Vagina (tissue), 2 donors: ENCODE results near the gene RPH3AL. TPM values are rescaled to one million over a fixed set of nuclear protein-coding genes. Genes with fewer than 3 reads are reported as not detected.

Source experiments
- DNase-seq, 2 donors: peaks; one replicate each; pipeline ENCODE4 v3.0.0-alpha.2; 2017; ENCODE audit errors: extremely low spot score in 2 of 2
- H3K27ac ChIP-seq: fragments of 200-600 bp; sonication (generic); one replicate; pipeline ENCODE4 v1.5.1; 2019
- H3K27me3 ChIP-seq: fragments of 200-600 bp; sonication (generic); one replicate; pipeline ENCODE4 v1.5.1; 2019
- H3K36me3 ChIP-seq, 2 donors: fragments of 200-600 bp; sonication (generic); one replicate each; pipeline ENCODE4 v1.5.1; 2017 to 2019
- H3K4me1 ChIP-seq: fragments of 200-600 bp; sonication (generic); one replicate; pipeline ENCODE4 v1.5.1; 2019
- H3K4me3 ChIP-seq, 2 donors: fragments of 200-600 bp; sonication (generic); 1 replicate in 1 of 2; 2 replicates in 1 of 2; pipeline ENCODE4 v1.5.1; 2016 to 2019
- H3K9me3 ChIP-seq: fragments of 200-600 bp; sonication (generic); one replicate; pipeline ENCODE4 v1.5.1; 2019
- POLR2A ChIP-seq, 2 donors: fragments of 450-650 bp; IDR thresholded peaks; one replicate each; pipeline ENCODE4 v1.6.1; 2017; ENCODE audit warnings: antibody characterized with exemption in 2 of 2, mild to moderate bottlenecking in 2 of 2, moderate library complexity in 2 of 2
- POLR2AphosphoS5 ChIP-seq, 2 donors: sonication (generic); formaldehyde crosslinking; IDR thresholded peaks; one replicate each; pipeline ENCODE4 v1.9.0; 2017; ENCODE audit warnings: antibody characterized with exemption in 2 of 2, mild to moderate bottlenecking in 2 of 2, low read depth in 1 of 2; ENCODE audit not compliant: insufficient read depth in 1 of 2
- intact Hi-C: fragments of 100-400 bp; cut with DNase I; formaldehyde crosslinking; loops from one replicate; pipeline ENCODE4 v1.15.1; 2023
- total RNA-seq: library from RNA; depleted of rRNA; stranded (reverse); fragments of >200 nt; gene quantifications from one replicate; pipeline ENCODE4 v1.2.3, GENCODE V29; 2016
- TF ChIP-seq, protein P1 (sequence below), 3 experiments: fragments of 450-650 bp in 2 of 3; fragments of 200-600 bp in 1 of 3; sonication (generic) in 1 of 3; IDR thresholded peaks; one replicate each; pipeline ENCODE4 v1.5.1; 2017 to 2019; ENCODE audit warnings: antibody characterized with exemption in 3 of 3, mild to moderate bottlenecking in 2 of 3, moderate library complexity in 2 of 3

Gene RPH3AL
- total RNA-seq, 1 donor from 2014 or later: 43.5 TPM

DNA sequence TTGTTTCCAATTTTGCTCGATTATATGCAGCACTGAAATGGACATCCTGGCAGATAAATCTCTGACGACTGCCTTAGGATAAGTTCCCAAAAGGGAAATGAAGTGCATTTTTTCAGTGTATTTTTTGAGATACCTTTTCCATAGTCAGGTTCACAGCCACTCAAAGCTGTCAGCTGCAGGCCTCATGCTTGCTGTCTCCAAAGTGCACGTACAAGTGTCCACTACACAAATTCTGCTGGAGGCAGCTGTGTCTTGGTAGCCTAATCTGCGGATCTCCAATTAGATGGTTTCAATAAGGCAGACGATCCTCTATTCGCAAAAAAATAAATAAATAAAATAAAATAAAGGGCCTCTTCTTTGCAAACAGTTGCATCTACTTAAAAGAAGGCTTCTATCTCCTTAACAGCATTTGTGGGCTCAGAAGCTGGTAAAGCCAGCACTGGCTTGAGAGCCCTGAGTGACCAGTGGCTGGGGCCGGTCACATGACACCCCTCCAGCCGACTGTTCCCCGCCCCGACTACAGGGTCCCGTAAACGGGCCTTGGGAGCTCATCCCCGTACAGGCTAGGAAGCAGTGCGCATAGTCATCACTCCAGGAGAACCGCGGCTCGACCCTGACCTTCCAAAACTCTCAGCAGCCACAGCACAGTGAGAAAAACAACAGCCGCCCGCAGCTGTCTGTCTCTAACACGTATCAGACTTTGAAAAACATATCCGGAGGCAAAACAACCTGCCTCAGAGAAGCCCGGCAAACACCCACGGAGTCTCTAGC, 18.8 kb downstream of the RPH3AL start:
- Histone ChIP-seq H3K36me3 (no peaks in the 10 kb centered on the region), H3K27me3 (no peaks in the 10 kb centered on the region), H3K4me1 (peaks cover 51% of the 10 kb centered on the region), H3K27ac (peak overlapping the region; percentile 88), H3K4me3 (peak overlapping the region; percentile 22 to 33), H3K9me3 (no peaks in the 10 kb centered on the region)
- intact Hi-C loops: no loop called here
- TF ChIP-seq POLR2A (IDR thresholded peaks at IDR 0.05): no peak
- TF ChIP-seq POLR2AphosphoS5 (IDR thresholded peaks at IDR 0.05; ENCODE audit: insufficient read depth in 1 of 2, low read depth in 1 of 2): peak; percentile 21 to 59
- TF ChIP-seq, protein P1, sequence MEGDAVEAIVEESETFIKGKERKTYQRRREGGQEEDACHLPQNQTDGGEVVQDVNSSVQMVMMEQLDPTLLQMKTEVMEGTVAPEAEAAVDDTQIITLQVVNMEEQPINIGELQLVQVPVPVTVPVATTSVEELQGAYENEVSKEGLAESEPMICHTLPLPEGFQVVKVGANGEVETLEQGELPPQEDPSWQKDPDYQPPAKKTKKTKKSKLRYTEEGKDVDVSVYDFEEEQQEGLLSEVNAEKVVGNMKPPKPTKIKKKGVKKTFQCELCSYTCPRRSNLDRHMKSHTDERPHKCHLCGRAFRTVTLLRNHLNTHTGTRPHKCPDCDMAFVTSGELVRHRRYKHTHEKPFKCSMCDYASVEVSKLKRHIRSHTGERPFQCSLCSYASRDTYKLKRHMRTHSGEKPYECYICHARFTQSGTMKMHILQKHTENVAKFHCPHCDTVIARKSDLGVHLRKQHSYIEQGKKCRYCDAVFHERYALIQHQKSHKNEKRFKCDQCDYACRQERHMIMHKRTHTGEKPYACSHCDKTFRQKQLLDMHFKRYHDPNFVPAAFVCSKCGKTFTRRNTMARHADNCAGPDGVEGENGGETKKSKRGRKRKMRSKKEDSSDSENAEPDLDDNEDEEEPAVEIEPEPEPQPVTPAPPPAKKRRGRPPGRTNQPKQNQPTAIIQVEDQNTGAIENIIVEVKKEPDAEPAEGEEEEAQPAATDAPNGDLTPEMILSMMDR (IDR thresholded peaks at IDR 0.05): no peak
- DNase-seq: no peak

DNA sequence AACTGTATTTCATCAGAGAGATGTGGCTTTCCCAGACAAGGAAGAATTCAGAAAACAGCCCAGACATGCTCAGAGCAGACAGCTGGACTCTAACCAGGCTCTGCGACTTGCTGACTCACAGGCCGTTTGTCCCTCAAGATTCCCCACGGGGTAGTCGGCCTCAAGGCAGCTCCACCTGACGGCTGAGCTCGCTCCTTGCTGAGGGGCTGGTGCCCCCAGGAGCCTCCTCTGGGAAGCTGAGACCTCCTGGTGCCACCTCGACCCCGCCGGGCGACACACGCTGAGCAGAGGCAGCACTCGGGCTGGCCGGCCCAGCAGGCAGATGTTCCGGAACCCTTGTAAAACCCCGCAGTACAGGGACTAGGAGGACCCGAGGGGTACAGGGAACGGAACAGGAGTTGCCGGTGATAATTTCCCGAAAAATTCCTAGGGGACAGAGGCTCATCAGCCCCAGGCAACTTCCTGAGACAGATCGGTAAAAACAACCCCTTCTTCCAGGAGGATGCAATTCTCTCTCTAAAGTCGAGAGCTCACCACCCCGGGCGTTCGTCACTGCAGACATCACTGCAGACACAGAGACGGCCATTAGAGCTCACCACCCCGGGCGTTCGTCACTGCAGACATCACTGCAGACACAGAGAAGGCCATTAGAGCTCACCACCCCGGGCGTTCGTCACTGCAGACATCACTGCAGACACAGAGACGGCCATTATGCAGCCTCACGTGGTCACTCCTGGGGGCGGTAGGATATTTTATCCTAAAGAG, 19.9 kb downstream of the RPH3AL start:
- Histone ChIP-seq H3K27me3 (no peaks in the 10 kb centered on the region), H3K4me3 (peak overlapping the region in 1 of 2 donors; percentile 28), H3K4me1 (peaks cover 51% of the 10 kb centered on the region), H3K36me3 (no peaks in the 10 kb centered on the region), H3K27ac (peak overlapping the region; percentile 88), H3K9me3 (no peaks in the 10 kb centered on the region)
- TF ChIP-seq POLR2A (IDR thresholded peaks at IDR 0.05) (no peak), POLR2AphosphoS5 (IDR thresholded peaks at IDR 0.05; ENCODE audit: insufficient read depth in 1 of 2, low read depth in 1 of 2) (peak in 1 of 2 donors; percentile 60)
- no peak for DNase-seq
- intact Hi-C loops: no loop called here

DNA sequence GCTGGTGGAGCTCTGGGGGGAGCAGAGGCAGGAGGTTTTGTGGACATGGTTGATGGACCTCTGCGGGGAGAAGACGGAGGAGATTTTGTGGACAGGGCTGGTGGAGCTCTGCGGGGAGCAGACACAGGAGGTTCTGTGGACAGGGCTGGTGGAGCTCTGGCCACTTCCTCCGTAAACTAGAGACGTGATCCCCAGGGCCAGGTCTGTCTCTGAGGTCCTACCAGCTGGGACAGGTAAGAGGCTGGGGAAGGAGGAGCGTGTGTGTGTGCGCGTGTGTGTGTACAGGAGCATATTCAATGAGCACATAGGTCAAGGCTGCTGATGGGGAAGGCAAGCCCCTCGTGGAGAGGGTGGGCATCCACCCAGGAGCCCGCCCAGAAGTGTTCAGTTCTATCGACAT, 20.6 kb downstream of the RPH3AL start:
- intact Hi-C loops: no loop called here
- TF ChIP-seq POLR2A (IDR thresholded peaks at IDR 0.05): no peak
- no peak for TF ChIP-seq POLR2AphosphoS5 (IDR thresholded peaks at IDR 0.05; ENCODE audit: insufficient read depth in 1 of 2, low read depth in 1 of 2)
- TF ChIP-seq, protein P1 (IDR thresholded peaks at IDR 0.05): no peak
- H3K27me3 ChIP-seq: no peaks in the 10 kb centered on the region
- H3K4me3 ChIP-seq: peak overlapping the region; percentile 12 to 16
- no peak for DNase-seq
- no peaks in the 10 kb centered on the region for H3K36me3 ChIP-seq
- H3K9me3 ChIP-seq: no peaks in the 10 kb centered on the region
- H3K27ac ChIP-seq: peak overlapping the region; percentile 88
- peaks cover 51% of the 10 kb centered on the region for H3K4me1 ChIP-seq

DNA sequence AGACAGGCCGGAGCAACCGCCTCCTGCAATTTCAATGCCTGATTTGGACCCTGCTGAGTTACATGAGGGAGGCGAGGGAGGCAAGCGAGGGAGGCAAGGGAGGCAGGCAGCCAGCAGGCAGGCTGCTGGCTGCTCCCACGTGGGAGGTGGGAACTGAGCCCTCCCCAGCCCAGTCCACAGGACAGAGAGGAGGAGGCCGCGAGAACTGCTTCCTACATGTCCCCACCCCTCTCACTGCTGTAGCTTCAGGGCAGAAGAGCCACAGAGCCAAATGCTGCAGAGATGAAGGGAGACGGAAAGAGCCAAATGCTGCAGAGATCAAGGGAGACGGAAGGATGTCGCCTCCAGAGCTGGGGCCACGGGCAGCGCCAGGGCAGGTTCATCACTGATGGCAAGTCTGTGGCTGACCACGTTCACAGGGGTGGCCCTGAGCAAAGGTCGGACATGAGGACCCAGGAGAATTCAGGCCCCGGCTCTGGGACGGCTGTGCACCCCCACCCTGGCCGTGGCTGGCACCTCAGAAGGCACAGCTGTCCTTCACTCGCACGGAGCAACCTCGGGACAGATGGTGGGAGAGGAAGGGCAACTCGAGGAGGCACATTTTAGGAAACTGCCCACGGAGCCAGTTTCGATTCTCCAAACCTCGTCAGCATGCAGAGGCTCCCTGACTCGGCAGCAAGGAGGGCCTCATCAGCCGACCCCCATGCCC, 21.5 kb downstream of the RPH3AL start:
- Histone ChIP-seq H3K36me3 (no peaks in the 10 kb centered on the region), H3K4me3 (peak overlapping the region; percentile 12 to 16), H3K27me3 (no peaks in the 10 kb centered on the region), H3K9me3 (no peaks in the 10 kb centered on the region), H3K4me1 (peaks cover 44% of the 10 kb centered on the region), H3K27ac (peak overlapping the region; percentile 88)
- intact Hi-C loops: no loop called here
- DNase-seq: no peak
- TF ChIP-seq POLR2AphosphoS5 (IDR thresholded peaks at IDR 0.05; ENCODE audit: insufficient read depth in 1 of 2, low read depth in 1 of 2) (no peak), POLR2A (IDR thresholded peaks at IDR 0.05) (no peak)
- TF ChIP-seq, protein P1 (IDR thresholded peaks at IDR 0.05): no peak

DNA sequence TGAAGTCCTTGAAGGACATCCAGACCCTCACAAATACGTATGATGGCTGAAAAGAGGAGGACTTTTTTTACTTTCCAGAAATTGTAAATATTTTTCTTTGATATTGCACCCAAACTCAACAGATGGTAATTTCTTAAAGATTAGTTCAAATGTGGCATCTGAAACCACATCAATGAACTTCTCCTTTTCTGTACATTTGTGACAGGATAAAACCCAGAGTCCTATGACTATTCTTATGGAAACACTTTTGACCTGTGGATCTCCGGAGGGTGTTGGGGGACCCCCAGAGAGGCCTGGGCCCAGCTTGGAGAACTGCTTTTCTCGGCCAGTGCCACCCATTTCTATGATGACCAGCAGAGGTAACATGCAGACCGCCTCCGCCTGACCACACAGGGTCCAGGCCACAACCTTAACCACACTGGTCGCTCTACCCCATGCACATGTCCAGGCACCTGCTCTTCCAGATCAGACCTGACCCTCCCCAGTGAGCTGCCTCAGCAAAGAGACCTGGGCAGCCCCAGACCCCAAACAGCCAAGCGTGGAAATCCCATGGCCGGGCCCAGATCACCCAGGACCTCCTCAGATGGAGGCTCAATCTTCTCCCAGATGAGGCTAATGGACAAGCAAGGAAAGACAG, 22.7 kb downstream of the RPH3AL start:
- no peak for TF ChIP-seq POLR2A (IDR thresholded peaks at IDR 0.05)
- Histone ChIP-seq H3K27ac (no peak overlapping the region), H3K4me1 (peaks cover 35% of the 10 kb centered on the region), H3K9me3 (no peaks in the 10 kb centered on the region), H3K27me3 (no peaks in the 10 kb centered on the region), H3K36me3 (no peaks in the 10 kb centered on the region), H3K4me3 (no peak overlapping the region)
- intact Hi-C loops: no loop called here
- DNase-seq: no peak
